GM19023 (cell line): Measurements from ENCODE around the gene ZFAND6.
A peak's percentile ranks its signal among the peaks of the same experiment; 100 is the strongest.

Experiments
- ATAC-seq: cut with Tn5 transposase; IDR thresholded peaks from one replicate; pipeline ENCODE4 v1.9.1; 2021; ENCODE audit warnings: mild to moderate bottlenecking, moderate library complexity; ENCODE audit not compliant: unreplicated experiment

The ZFAND6 gene

GRCh38 chr15:80049046-80049445, 10.4 kb upstream of the ZFAND6 start:
- ATAC-seq, result no peak

DNA sequence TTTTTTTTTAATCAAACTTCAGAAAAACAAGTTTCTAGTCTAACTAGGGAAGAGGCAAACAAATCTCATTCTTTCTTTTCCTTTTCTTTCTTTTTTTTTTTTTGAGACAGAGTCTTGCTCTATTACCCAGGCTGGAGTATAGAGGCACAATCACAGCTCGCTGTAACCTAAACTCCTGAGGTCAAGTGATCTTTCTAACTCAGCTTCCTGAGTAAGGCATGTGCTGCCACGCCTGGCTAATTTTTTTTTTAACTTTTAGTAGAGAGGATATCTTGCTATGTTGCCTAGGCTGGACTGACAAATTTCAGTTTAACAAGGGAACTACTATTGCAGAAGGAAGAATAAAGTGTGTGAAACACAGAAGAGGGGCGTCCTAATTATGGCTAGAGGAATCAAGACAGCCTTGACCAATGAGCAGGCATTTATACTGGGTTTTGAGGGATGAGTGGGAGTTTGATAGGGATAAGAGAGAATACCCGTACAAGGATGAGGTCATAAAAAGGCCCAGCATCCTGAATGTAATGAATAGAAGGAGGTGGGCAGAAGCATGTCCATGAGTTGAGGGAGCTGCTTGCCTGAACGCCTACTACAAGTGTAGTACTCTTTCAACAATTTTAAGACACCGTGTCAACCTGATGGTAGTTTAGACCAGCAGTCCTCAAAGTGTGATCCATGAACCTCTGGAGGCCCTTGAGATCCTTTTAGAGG, 6.7 kb upstream of the ZFAND6 start:
- no peak for ATAC-seq

DNA sequence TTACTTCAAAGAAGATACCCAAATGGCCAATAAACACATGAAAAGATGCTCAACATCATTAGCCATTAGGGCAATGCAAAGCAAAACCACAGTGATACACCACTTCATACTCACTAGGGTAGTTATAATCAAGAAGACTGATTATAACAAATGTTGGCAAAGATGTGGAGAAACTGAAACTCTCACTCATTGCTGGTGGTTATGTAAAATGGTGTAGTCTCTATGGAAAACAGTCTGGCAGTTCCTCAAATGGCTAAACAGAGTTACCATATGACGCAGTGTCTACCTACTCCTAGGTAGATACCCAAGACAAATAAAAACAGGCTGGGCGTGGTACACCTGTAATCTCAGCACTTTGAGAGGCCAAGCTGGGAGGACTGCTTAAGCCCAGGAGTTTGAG, 3.5 kb upstream of the ZFAND6 start:
- ATAC-seq, result no peak

- no peak for ATAC-seq
Measured at GRCh38 chr15:80058044-80058443, 1.4 kb upstream of the ZFAND6 start.

DNA sequence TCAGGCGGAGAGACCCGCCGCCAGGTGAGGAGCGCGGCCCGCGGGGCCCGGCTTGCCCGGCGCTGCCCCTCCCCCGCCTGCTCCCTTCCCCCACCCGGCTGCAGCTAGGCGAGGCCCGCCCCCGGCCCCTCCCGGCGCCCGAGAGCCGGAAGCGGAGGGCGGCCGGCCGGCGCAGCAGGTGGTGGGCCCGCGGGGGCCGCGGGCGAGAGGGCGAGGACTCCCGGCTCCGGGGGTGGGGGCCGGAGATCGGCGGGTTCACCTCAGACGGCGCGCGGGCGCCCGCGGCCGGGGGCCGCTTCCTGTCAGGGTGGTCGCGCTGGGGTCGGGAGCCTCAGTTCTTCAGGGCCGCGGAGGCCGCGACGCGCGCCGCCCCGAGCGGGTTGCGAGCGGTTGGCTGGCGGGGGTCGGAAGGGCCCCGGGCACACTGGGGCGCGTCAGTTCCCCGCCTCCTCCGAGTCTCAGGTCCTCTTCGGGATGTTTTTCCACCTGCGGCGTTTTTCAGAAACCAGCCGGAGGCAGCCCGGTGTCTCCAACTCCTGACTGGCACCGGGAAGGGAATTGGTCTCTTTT, 395 bp downstream of the ZFAND6 start:
- ATAC-seq, result peak; percentile 57

- no peak for ATAC-seq
Measured at GRCh38 chr15:80060356-80061006, 1.0 kb downstream of the ZFAND6 start.

- ATAC-seq, result no peak
Measured at GRCh38 chr15:80061582-80061981, 2.1 kb downstream of the ZFAND6 start.

GRCh38 chr15:80066912-80067311, 7.4 kb downstream of the ZFAND6 start:
- no peak for ATAC-seq

DNA sequence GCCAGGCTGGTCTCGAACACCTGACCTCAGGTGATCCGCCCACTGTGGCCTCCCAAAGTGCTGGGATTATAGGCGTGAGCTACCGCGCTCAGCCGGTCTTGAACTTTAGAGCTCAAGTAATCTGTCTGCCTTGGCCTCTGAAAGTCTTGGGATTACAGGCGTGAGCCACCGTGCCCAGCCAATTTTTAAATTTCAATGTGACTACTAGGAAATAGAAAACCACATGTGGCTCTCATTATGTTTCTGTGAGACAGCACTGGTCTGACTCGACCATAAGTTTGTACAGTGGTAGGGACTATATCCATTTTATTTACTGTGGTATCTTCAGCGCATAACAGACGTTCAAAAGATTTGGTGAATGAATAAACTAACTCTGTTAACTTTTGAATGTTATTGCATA, 9.1 kb downstream of the ZFAND6 start:
- no peak for ATAC-seq

- ATAC-seq, result no peak
Measured at GRCh38 chr15:80070840-80071239, 11.4 kb downstream of the ZFAND6 start.

- no peak for ATAC-seq
Measured at GRCh38 chr15:80071652-80072051, 12.2 kb downstream of the ZFAND6 start.

DNA sequence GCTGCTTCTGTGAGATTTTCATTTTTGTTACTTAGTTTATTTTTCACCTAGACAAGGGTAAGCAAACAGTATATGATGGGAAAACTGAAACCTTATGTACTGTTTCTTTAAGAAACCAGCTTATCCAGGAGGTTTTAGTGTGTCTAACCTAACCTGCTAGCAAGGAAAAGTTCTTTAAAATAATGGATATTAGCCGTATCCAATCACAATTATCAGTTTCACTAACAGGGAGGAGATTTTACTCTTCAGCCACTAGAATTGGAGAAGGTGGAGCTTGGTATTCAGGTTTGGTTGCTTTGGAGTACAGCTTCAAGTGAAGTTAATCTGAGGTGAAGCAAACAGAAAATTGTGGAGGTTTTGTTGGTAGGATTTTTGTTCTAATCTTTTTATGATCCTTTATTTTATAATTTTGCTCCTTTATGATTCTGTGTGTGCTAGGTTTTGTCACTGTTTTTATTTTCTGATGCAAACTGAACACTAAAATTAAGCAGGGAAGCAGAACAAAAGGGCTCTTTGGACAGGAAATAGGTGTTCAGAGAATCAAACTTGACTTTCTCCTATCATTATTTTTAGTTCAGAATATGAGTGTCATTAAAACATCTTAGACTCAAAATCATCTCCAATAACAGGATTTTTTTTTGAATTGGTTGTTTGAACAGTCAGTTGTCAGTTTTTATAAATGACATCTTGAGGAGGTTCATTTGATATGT, 13.0 kb downstream of the ZFAND6 start:
- peak; percentile 74 for ATAC-seq

DNA sequence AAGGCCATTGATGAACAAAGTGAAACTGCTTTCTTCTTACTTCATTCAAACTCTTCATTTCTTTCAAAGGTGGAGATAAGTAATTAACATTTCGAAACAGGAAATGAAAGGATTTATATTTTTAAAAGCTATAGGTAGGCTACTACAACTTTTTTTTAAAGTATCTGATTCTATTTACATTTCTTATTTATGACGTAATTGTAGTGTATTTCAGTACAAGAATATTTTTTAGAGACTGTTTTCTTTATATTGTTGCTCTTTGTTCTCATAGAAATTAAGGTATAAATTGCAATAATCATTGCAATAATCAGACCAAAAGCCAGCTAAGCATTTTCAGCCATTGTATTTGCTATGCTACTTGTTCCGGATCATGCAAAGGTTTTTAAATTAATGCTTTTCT, 13.7 kb downstream of the ZFAND6 start:
- ATAC-seq, result no peak

DNA sequence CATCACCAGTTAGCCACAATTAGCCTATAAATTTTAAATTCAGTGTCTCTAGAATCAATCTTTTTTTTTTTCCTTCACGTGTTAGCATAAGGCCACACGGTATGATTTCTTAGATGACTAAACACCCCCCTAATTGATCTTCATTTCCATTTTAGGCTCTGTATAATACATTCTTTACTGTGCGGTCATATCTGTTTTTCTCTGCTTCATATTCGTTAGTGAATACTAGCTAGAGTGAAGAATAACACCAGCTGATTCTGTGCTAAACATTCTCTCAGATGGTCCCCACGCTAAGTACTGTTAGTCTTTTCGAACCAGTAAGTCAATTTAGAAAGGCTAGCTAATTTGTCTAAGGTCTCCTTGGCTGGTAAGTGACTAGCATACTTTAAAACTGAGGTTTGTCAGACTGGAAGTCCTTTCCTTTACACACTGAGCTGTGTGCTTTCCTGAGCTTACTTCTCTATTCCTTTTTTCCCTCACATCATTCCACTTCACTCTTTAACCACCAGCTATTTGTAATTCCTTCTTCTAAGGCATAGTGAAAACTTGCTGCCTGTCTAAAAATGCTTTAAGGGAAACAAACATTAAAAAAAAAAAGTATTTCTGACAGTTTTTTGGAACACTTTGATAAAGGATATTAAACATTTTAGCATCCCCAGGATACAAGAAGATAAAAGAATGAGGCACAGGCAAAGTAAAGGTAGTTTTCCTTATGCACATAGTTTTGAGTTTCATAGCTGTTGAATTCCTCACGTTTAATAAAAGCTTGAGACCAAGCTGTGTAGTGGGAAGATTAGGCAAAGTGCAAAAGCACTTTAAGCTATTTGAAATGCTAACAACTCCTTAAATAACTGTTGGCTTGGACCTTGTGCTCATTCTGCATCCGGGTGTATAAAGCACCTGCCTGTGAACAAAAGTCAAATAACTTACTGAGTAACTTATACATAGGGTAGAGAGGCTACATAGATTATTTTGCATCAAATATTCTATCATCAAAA, 17.1 kb downstream of the ZFAND6 start:
- no peak for ATAC-seq

DNA sequence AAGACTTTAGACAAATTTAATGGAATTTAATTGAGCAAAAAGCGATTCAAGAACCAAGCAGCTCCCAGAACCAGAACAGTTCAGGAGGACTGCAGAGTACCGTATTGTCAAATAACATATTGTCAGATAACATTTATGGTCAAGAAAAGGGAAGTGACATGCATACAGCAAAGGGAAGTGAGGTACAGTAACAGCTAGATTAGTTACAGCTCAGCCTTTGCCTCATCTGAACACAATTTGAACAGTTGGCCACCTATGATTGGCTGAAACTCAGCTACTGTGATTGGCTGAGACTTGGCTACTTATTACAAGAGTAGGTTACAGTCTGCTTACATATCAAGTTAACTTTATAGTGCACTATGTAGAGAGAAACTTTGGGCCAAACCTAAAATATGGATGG, 21.9 kb downstream of the ZFAND6 start:
- no peak for ATAC-seq

DNA sequence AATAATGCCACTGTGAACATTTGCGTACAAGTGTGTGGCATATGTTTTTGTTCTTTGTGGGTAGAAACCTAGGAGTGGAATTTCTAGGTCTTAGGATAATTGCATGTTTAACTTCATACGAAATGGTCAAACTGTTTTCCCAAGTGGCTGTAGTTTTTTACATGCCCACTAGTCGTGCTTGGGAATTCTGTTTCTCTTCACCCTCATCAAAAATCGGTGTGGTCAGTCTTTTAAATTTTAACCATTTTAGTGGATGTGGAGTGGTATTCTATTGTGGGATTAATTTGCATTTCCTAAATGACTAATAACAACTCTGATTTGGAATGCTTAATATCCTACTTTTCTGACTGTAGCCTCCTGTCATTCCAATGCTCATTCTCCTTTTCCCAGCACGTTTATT, 27.6 kb downstream of the ZFAND6 start:
- no peak for ATAC-seq

- ATAC-seq, result no peak
Measured at GRCh38 chr15:80090041-80090440, 30.6 kb downstream of the ZFAND6 start.

- no peak for ATAC-seq
Measured at GRCh38 chr15:80090879-80091503, 31.5 kb downstream of the ZFAND6 start.

GRCh38 chr15:80093854-80094418, 34.5 kb downstream of the ZFAND6 start:
- no peak for ATAC-seq

- no peak for ATAC-seq
Measured at GRCh38 chr15:80095511-80095910, 36.0 kb downstream of the ZFAND6 start.
